Activated T-helper 1 cell treated with Interleukin-2 at 50 U/mL for 16 hours (primary cell): Measurements from ENCODE around the gene MAP6D1.
A peak's percentile ranks its signal among the peaks of the same experiment; 100 is the strongest.
"Not testable (repeated sequence)": the region's sequence is repeated elsewhere in the genome, so short reads cannot be mapped to it uniquely, and the experiment has no call there.

Source experiments
- DNase-seq: peaks from one replicate; pipeline ENCODE4 v3.0.0-alpha.2; 2020; ENCODE audit warnings: low read depth

The MAP6D1 gene

DNA sequence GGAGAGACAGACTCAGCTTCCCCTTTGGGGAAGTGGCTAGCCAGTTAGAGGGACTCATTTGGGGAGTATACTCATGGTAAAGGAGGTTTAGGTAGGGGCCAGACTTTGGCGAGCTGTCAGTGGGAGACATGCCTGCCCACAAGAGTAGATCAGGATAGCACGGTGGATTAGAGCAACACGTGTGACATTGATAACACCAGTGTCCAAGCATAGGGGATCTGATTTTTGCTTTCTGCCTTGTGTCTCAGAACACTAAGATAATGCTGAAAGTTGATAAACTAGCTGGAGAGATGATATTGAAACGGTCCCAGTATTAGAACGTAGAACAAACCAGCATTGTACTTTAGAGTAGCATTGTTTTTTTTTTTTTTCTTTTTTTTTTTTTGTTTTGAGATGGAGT is 25.9 kb downstream of the MAP6D1 start:
- no peak for DNase-seq

DNA sequence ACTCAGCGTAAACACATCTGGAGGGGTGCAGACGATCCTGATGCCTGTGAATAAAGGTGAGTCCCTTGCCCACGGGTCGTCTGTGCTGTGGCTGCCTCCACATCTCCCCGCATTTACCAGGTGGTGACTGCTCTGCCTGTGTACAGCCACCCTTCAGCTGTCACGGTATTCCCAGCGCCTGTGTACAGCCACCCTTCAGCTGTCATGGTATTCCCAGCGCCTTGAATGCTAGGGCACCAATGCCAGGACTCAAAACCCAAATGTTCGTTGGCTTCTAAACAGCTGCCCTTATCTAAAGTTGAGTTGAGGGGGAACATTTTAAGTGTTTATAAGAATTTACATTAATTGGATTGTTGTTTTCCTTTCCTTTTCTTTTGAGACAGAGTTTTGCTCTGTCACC is 27.4 kb downstream of the MAP6D1 start:
- no peak for DNase-seq

DNA sequence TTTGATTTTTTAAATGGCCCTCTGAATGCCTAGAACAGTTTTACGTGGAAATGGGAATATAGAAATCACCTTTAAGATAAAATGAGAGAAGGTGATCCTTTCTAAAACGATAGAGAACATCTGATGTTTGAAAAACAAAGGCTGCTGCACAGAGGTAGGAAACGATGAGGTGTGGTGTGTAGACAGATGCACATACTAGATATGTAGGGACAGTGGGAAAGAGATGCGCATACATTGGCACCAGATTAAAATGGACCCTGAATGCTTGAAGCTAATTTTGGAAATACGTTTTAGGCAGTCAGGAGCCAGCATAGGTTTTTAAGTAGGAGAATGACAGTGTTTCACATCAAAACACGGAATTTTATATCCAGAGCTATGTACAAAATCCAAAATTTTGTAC is 29.0 kb downstream of the MAP6D1 start:
- DNase-seq, result no peak

DNA sequence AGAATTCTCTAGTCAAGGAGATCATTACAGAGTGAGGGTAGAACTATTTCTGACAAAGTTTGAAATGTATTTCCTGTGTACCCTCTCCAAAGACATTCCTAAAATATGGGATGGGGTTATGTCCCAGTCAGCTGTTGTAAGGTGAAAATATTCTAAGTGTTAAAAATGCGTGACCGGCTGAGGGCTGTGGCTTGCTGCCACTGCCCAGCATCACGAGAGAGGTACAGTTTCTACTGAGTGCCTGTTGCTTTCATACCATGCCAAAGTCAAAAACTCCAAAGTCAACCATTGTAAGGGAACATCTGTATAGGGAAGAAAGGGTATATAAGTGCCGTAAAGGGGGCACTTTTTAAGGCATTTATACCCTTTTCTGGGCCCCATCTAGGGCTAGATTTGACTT is 30.9 kb downstream of the MAP6D1 start:
- DNase-seq, result no peak

DNA sequence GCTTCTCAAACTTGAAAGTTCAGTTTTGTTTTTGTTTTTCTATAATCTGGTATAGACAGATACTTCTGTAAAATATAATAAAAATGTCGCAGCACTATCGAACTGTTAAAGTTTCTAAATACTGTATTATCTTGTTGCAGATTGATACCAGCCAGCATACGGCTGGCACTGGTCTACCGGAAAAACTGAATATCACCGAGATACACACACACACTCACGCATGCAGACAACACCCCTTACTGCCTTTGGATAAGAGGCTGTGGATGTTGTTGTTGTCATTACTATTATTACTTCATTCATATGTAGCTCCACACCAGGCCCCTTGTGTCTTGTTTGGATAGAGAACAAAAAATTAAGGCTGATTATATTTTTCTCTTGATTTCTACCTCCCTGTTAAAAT is 32.4 kb downstream of the MAP6D1 start:
- no peak for DNase-seq

DNA sequence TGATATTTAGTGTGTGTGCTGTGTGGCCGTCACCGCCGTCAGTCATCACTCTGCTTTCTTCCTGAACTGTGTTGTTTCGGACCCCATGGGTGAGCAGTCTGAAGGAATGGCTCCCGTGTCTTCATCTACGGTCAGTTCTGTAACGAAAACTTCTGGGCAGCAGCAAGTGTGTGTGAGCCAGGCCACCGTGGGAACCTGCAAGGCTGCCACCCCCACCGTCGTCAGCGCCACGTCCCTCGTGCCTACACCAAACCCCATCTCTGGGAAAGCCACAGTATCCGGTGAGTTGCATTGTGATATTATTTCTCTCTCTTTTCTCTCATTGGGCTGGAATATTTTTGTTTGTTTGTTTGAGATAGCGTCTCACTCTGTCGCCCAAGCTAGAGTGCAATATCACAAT is 34.7 kb downstream of the MAP6D1 start:
- no peak for DNase-seq

DNA sequence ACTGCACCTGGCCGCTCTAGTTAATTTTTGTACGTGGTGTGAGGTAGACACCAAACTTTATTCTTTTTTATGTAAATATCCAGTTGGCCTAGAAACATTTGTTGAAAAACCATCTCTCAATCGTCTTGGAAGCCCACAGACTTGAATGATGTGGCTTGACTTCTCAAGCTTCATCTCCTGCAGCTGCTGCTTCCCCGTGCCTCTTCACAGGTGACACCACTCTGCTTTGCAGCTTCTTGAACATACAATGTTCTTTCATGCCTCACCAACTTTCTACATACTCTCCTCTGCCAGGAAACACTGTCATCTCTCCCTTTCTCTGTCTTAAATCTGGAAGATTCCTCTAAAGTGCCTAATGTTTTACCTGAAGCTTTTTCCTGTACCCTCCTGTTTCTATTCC is 35.6 kb downstream of the MAP6D1 start:
- no peak for DNase-seq

DNA sequence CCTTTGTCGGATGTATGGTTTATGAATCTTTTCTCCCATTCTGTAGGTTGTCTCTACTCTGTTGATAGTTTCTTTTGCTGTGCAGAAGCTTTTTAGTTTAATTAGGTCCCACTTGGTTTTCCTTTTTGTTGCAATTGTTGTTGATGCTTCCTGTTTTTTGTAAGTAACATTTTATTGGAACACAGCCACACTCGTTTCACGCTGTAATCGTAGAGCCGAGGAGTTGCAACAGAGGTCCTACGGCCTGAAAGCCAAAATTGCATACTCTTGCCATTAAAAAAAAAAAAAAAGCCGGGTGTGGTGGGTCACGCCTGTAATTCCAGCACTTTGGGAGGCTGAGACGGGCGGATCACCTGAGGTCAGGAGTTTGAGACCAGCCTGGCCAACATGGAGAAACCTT is 40.9 kb downstream of the MAP6D1 start:
- DNase-seq, result not testable (repeated sequence)

DNA sequence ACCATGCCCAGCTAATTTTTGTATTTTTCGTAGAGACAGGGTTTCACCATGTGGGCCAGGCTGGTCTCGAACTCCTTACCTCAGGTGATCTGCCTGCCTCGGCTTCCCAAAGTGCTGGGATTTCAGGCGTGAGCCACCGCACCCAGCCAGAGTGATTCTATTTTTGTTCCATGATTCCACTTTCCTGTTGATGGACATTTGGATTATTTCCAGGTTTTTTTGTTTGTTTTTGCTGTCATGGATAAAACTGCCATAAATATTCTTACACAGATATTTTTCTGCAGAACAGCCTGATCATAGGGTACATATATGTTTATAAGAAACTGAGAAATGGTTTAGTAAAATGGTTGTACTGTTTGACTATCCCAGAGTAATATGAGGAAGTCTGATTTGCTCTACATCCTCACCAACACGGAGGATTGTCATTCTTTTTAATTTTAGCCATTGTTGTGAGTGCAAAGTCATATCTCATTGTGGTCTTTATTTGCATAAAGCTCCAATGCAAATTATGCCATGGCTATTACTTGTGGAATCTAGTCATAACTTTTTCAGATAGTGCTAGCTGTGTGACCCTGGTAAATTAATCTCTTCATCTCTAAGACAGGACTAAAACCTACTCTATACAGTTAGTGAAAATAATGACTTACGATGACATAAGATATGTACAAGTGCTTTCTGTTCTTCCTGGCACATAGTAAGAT is 42.7 kb downstream of the MAP6D1 start:
- DNase-seq, result no peak

DNA sequence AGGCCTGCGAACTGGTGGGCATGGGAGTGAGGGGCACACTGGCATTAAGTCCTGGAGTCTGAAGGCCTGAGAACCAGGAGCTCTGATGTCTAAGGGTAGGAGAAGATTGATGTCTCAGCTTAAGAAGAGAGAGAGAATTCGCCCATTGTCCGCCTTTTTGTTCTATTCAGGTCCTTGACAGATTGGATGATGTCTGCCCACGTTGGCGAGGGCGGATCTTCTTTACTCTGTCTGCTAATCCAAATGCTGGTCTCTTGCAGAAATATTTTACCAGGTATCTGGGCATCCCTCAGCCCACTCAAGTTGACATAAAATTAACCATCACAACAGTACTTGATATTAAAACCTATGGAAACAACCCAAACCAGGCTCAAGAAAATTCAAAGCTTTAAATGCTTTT is 44.1 kb downstream of the MAP6D1 start:
- no peak for DNase-seq

DNA sequence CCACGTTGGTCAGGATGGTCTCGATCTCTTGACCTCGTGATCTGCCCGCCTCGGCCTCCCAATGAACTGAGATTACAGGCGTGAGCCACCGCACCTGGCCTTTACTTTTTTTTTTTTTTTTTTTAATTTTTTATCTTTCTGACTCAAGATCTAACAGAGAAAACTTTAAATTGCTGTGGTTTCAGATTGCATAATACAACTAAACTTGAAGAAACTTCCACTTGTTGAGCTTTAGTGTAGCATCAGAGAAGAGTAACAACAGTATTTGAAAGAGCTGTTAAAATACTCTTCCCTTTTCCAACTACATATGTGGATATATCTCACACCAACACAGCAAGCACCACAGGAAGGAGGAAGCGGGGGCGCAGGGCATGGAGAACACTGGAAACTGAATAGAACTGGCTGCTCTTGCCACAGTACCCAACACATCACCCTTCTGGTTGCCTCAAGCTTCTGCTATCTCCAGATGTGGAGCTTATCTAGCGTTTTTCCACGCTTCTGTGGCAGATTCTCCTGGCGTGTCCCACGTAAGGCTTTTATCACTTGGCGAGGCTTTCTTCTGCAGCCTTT is 45.4 kb downstream of the MAP6D1 start:
- no peak for DNase-seq

DNA sequence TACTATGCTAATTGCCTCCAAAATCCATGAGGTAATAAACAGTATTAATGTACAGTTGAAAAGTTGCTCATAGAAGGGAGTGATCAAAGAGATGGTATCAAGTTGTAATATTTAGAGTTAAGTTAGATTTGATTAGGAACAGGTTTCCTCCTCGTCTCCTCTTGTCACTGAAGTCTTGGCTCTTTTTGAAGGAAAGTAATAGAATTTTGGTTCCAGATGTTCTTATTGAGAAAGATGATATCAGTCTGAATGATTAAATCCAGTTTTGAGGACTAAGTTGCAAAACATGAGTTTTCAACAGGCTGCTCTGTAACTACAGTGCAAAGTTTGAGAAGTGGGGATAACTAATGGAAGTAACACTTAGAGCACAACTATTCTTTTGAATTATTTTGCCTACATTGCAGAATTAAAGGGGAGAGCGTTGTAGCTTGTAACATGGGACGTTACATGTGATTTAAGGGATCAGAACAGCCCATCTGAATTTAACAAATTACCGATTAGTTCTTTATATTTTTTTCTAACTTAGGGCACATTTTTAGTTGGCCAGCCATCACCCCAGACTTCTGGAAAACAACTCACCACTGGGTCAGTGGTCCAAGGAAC is 48.3 kb downstream of the MAP6D1 start:
- DNase-seq, result no peak

DNA sequence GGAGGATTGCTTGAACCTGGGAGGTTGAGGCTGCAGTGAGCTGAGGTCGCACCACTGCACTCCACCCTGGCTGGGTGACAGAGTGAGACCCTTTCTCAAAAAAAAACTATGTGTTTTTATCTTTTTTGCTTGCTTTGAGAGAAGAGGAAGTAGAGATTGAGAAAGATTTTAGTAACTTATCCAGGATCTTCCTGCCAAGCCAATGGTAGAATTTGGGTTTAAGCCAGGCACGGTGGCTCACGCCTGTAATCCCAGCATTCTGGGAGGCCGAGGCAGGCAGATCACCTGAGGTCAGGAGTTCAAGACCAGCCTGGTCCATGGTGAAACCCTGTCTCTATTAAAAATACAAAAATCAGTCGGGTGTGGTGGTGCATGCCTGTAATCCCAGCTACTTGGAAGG is 48.9 kb downstream of the MAP6D1 start:
- not testable (repeated sequence) for DNase-seq

DNA sequence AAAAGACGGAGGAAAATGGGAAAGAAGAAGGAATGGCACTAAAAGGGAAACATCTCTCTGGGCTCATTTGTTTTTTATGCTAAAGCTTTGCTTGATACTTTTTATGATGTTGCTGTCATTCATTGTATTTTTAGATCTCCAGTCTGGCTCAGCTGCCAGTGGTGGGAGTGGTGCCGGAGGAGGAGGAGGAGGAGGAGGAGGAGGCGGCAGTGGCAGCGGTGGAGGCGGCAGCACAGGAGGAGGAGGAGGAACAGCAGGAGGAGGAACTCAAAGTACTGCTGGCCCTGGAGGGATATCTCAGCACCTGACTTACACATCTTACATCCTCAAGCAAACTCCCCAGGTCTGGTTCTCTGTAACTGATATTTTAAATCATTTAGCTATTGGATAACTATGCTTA is 49.6 kb downstream of the MAP6D1 start:
- DNase-seq, result no peak

DNA sequence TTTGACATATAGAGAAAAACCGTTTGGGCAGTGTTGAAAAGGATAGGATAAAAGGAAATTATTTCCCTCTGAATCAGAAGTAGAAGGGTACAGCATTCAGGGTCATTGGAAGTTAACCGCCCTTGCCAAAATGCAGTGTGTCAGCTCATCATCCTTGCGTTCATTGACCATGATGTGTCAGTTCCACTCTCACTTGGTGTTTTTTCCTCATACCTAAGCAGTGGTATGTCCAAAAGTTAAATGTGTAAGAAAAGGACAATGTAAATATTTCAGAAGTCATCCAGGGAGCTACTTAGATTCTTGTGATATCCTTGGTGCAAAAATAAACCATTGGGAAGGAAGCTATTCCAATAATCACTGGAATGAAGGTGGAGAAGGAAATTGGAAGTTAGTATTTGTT is 50.7 kb downstream of the MAP6D1 start:
- DNase-seq, result no peak

DNA sequence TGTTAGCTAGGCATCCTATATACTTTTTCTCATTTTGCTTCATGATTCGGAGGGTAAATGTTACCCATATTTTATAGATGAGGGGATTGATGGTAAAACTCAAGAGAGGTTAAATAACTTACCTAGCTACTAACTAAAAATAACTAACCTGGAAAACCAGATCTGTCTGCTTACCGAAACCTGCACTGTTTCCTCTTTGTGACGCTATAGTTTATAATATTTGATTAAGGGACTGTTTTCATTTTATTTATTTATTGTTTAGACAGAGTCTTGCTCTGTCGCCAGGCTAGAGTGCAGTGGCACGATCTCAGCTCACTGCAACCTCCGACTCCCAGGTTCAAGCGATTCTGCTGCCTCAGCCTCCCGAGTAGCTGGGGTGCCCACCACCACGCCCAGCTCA is 55.9 kb downstream of the MAP6D1 start:
- DNase-seq, result no peak

DNA sequence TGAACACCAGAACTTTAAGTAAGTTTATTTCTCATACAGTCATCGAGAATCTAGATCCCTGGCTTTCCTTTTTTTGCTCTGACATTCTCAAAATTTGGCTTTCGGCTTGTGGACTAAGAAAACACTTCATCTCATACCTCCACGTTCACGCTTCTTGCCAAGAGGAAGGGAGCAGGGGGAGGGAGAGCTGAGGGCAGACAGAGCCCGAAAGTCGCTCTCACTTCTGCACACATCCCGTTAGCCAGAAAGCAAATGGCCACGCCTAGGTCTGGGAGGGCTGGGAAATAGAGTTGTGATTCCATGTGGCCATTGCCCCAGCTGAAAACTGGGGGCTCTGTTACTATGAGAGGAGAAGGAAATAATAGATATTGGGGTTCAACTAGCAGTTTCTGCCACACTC is 57.3 kb downstream of the MAP6D1 start:
- no peak for DNase-seq

DNA sequence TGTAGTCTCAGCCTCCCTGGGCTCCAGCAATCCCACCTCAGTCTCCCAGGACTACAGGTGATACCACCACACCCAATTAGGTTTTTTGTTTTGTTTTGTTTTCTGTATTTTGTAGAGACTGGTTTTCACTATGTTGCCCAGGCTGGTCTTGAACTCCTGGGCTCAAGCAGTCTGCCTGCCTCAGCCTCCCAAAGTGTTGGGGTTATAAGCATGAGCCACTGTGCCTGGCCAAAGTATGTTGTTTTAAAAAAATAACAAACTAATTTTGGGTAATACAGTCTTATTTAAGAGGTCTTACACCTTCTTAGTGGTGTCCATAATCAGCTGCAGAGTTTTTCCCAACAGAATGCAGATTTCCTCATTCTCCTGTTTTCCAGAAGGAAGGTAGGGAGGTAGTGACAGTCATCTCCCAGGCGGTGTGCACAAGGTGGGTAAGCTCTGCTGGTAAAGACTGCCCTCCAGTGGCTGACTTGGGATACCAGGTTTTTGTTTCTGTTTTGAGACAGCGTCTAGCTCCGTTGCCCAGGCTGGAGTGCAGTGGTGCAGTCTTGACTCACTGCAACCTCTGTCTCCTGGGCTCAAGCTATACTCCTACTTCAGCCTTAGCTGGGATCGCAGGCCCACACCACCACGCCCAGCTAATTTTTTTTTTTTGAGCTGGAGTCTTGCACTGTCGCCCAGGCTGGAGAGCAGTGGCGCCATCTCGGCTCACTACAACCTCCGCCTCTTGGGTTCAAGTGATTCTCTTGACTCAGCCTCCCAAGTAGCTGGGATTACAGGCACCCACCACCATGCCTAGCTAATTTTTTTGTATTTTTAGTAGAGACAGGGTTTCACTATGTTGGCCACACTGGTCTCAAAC is 58.4 kb downstream of the MAP6D1 start:
- peak; percentile 38 for DNase-seq

DNA sequence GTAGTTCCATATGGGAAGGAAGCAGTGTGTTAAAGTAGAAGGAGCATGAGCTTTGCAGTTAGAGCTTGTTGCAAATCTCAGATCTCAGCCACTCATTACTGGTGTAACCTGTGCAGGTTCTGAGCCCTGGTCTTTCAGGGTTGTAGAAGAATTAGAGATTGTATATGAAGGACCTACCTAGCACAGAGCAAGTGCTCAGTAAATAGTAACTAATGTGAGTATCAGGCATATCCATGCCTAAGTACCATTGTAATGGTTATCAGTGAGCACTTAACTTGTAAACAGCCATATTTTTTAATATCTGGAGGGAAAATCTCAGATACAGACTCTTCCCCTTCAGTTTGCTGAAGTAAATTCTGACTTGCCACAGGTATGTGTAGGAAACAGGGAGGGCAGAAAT is 59.3 kb downstream of the MAP6D1 start:
- no peak for DNase-seq
